BLaER1 (cell line): ENCODE results near the gene MAGEB3.

ENCODE experiments used
- H3K27ac ChIP-seq: shearing (Covaris generic); formaldehyde crosslinking; 2 replicates; pipeline ENCODE4 v1.8.1; 2022
- H3K27me3 ChIP-seq: shearing (Covaris generic); formaldehyde crosslinking; 2 replicates; pipeline ENCODE4 v1.8.1; 2022
- H3K36me3 ChIP-seq: shearing (Covaris generic); formaldehyde crosslinking; 2 replicates; pipeline ENCODE4 v1.8.1; 2022
- H3K4me1 ChIP-seq: shearing (Covaris generic); formaldehyde crosslinking; 2 replicates; pipeline ENCODE4 v1.8.1; 2022
- H3K4me2 ChIP-seq: shearing (Covaris generic); formaldehyde crosslinking; 2 replicates; pipeline ENCODE4 v1.8.1; 2022
- H3K4me3 ChIP-seq: shearing (Covaris generic); formaldehyde crosslinking; 2 replicates; pipeline ENCODE4 v1.8.1; 2022
- H3K9ac ChIP-seq: shearing (Covaris generic); formaldehyde crosslinking; 2 replicates; pipeline ENCODE4 v1.8.1; 2022
- H3K9me3 ChIP-seq: shearing (Covaris generic); formaldehyde crosslinking; 2 replicates; pipeline ENCODE4 v1.8.1; 2022
- H4K20me1 ChIP-seq: shearing (Covaris generic); formaldehyde crosslinking; 2 replicates; pipeline ENCODE4 v1.8.1; 2022
- Cebpa-rat ChIP-seq: shearing (Covaris generic); IDR thresholded peaks from 2 replicates; pipeline ENCODE4 v1.8.1; 2022

The MAGEB3 gene

DNA sequence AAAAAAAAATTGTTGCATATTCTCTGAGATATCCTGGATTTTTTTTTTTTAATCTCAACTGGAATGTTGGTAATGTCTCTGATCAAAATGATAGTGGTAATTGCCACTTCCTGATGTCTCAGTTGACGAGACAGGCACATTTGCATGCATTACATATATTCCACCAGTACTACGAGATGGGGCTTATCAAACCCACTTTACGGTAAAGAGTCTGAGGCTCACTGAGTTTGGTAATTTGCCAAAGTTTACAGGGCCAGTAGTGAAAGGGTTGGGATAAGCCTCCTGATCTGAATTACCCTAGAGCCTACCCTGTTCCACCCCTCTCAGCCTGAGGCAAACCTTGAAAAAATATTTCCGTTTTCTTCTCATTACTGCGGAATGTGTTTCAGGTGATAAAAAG, 9.8 kb upstream of the MAGEB3 start:
- Histone ChIP-seq H3K9me3 (no peaks in the 10 kb centered on the region), H3K4me3 (no peak overlapping the region), H3K4me1 (peaks cover 22% of the 10 kb centered on the region), H3K9ac (no peak overlapping the region), H4K20me1 (no peaks in the 10 kb centered on the region), H3K27ac (no peak overlapping the region), H3K4me2 (no peak overlapping the region), H3K27me3 (no peaks in the 10 kb centered on the region), H3K36me3 (no peaks in the 10 kb centered on the region)
- TF ChIP-seq Cebpa-rat: no peak

DNA sequence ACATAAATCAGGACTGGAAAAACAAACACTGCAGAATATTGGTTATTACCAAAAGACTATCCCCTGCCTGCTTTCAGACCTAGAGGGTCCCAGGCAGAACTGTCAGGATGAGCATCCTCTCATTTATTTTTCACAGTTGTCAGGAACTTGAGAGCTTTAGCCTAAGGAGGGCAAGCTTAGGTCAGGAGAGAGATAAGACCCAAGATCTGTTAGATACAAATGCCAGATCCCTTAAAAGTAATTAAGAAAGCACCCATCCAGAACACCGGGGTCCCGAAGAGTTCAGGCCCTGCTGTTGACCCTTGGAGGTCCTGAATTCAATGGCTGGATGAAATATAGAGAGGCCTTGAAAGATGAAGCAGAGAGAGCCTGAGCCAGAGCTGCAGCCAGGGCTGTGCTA, 5.9 kb upstream of the MAGEB3 start:
- H4K20me1 ChIP-seq: no peaks in the 10 kb centered on the region
- H3K4me1 ChIP-seq: peaks cover 13% of the 10 kb centered on the region
- H3K4me3 ChIP-seq: no peak overlapping the region
- no peak overlapping the region for H3K4me2 ChIP-seq
- H3K27ac ChIP-seq: no peak overlapping the region
- no peak overlapping the region for H3K9ac ChIP-seq
- H3K9me3 ChIP-seq: no peaks in the 10 kb centered on the region
- no peak for TF ChIP-seq Cebpa-rat
- H3K36me3 ChIP-seq: no peaks in the 10 kb centered on the region
- H3K27me3 ChIP-seq: no peaks in the 10 kb centered on the region

DNA sequence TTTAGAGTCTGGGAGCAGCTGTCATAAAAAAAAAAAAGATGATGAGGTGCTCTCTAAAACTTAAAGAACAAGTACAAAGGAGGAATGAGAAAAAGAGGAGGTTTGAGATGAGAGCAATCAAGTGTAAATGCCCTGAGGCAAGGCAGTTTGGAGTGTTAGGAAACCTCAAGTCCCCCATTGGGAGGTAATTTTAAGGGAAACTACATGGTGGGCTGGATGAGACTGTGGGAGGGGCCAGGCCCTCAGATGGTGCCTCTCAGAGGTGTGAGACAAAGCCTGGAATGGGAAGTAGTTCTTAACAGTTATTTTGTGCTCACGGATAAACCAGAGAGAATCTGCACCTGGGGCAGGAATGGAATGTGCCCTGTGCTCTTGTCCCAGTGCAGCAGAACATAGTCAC, 1.9 kb upstream of the MAGEB3 start:
- no peaks in the 10 kb centered on the region for H3K27me3 ChIP-seq
- peak overlapping the region; percentile 39 for H3K4me2 ChIP-seq
- TF ChIP-seq Cebpa-rat: no peak
- H3K4me3 ChIP-seq: no peak overlapping the region
- H3K9ac ChIP-seq: no peak overlapping the region
- peaks cover 13% of the 10 kb centered on the region for H3K4me1 ChIP-seq
- H3K36me3 ChIP-seq: no peaks in the 10 kb centered on the region
- no peak overlapping the region for H3K27ac ChIP-seq
- no peaks in the 10 kb centered on the region for H4K20me1 ChIP-seq
- H3K9me3 ChIP-seq: 0 out of 2 replicates have a peak, but pooled peaks cover 4% of the 10 kb centered on the region

DNA sequence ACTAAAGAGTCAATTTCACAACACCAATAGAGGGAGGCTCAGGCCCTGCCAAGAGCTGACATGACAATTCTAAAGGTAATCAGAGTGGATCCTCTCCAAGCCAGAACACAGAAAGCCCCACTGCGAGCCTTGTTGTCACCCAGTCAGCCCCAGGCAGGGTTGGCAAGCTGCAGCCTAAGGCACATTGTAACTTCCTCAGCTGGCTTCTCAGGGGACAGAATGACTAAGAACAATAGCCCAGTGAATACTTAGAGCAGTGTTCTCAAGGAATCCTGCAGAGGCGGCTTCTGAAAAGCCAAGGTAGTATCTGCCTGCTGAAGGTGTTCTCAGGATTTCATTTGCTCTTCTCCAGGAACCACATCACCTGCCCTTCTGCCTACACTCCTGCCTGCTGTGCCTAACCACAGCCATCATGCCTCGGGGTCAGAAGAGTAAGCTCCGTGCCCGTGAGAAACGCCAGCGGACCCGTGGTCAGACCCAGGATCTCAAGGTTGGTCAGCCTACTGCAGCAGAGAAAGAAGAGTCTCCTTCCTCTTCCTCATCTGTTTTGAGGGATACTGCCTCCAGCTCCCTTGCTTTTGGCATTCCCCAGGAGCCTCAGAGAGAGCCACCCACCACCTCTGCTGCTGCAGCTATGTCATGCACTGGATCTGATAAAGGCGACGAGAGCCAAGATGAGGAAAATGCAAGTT, 11.4 kb downstream of the MAGEB3 start, which contains the start of gene MAGEB4:
Gene MAGEB4 (plus strand): TSS at position 277 of the 692 bp plus-strand sequence. CDS start 136 bp downstream, at position 413.
- peaks cover 3% of the 10 kb centered on the region; the same call in 1 of the 2 replicates for H3K9me3 ChIP-seq
- no peak within 1 kb of the TSS for H3K4me3 ChIP-seq
- no peaks in the 10 kb centered on the region for H4K20me1 ChIP-seq
- no peaks in the 10 kb centered on the region for H3K36me3 ChIP-seq
- TF ChIP-seq Cebpa-rat: no peak
- no peaks in the 10 kb centered on the region for H3K4me1 ChIP-seq
- H3K27me3 ChIP-seq: no peaks in the 10 kb centered on the region
- no peak within 1 kb of the TSS for H3K27ac ChIP-seq
- H3K9ac ChIP-seq: no peak within 1 kb of the TSS
- no peak within 1 kb of the TSS for H3K4me2 ChIP-seq

DNA sequence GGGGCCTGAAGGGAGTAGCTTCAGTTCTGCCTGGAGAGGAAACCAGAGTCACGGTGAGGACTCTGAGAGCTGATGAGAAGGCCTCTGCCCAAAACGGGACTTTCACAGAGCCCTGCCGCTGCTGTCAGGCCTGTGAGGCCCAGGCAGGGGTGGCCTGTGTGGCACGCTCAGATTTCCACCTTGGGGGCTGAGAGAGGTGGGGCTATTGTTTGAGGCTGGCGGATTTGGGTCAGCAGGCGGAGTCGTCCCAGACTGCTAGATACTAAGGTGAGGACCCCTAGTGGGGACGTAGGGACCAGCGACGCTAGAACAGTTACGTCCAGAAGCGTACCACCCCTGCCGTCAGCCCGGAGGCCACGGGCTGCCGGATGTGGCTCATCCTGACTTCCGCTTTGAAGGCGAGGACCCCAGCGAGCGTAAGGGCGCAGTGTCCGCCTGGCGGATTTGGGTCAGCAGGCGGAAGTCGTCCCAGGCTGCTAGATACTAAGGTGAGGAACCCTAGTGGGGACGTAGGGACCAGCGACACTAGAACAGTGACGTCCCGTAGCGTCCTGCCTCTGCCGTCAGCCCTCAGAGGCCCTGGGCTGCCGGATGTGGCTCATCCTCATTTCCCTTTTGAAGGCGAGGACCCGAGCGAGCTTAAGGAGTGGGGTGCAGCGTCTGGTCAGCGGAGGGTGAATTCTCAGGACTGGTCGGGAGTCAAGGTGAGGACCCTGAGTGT, 16.5 kb downstream of the MAGEB3 start, which contains the start of gene MAGEB1:
Gene MAGEB1 (plus strand): TSS at position 378 of the 721 bp plus-strand sequence. CDS start 3,348 bp downstream, outside the sequence.
- Histone ChIP-seq H3K9me3 (peaks cover 11% of the 10 kb centered on the region; the same call in 1 of the 2 replicates), H3K4me3 (no peak within 1 kb of the TSS), H3K9ac (no peak within 1 kb of the TSS), H3K4me1 (no peaks in the 10 kb centered on the region), H3K4me2 (no peak within 1 kb of the TSS), H3K36me3 (no peaks in the 10 kb centered on the region), H3K27me3 (no peaks in the 10 kb centered on the region), H4K20me1 (no peaks in the 10 kb centered on the region), H3K27ac (no peak within 1 kb of the TSS)
- TF ChIP-seq Cebpa-rat: no peak

DNA sequence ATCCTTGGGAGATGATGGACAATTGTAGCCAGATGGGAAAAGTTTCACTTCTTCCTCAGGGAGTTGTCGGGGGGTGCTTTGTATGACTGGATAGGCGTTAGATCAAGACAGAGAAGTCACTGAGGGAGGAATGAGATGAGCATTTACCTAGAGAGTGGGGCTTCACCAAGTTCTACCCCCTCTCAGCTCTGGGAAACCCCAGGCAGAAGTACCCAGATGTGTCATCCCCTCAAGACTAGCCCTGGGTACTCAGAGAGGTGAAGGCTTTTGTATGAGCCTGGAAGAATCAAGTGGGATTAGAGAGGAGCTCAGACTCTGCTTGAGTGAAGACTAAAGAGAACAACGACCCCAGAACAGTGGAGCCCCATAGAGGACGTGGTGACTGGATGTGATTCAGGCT, 18.4 kb downstream of the MAGEB3 start:
- Histone ChIP-seq H4K20me1 (no peaks in the 10 kb centered on the region), H3K27me3 (no peaks in the 10 kb centered on the region), H3K27ac (no peak overlapping the region), H3K36me3 (no peaks in the 10 kb centered on the region), H3K4me1 (no peaks in the 10 kb centered on the region), H3K4me2 (no peak overlapping the region), H3K9ac (no peak overlapping the region), H3K4me3 (no peak overlapping the region), H3K9me3 (peaks cover 11% of the 10 kb centered on the region; the same call in 1 of the 2 replicates)
- no peak for TF ChIP-seq Cebpa-rat

DNA sequence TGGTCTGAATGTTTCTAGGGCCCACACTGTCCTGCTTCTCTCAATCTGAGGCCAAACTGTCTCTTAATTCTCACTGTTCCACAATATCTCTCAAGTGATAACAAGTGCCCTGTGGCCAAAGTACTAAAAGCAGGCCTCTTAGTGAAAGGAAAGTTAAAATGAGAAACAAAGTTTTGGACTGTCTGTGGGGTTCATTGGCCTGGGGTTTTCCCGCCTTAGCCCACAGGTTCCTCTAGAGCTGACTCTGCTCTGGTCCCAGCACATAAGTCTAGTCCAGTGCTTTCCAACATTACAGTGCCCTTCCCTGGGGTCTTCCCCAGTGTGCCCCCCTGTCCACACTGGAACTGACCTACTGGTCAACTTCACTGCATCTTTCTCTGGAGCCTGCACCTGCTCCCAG, 22.8 kb downstream of the MAGEB3 start:
- no peak overlapping the region for H3K9ac ChIP-seq
- H3K27me3 ChIP-seq: no peaks in the 10 kb centered on the region
- no peak overlapping the region for H3K4me3 ChIP-seq
- H3K36me3 ChIP-seq: no peaks in the 10 kb centered on the region
- no peak overlapping the region for H3K4me2 ChIP-seq
- no peak overlapping the region for H3K27ac ChIP-seq
- no peaks in the 10 kb centered on the region for H3K4me1 ChIP-seq
- no peaks in the 10 kb centered on the region for H4K20me1 ChIP-seq
- no peak for TF ChIP-seq Cebpa-rat
- peaks cover 7% of the 10 kb centered on the region; the same call in 1 of the 2 replicates for H3K9me3 ChIP-seq

DNA sequence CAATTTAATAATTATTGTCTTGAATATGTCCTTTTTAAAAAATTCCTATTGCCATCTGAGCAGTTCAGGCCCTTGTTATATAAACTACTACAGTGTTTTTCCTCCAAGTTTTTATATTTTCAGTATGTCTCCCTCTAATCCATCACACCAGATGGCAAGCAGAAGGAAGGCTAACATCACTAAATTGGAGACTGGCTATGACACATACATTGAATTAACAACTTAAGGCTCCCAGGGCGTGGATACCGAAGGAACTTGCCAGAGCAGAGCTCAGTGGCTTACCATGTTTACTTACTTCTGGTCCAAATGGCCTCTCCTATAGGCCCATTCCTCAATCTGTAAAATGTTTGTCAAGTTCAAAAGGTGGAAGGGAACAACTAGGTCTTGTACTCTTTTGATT, 29.5 kb downstream of the MAGEB3 start:
- H3K4me3 ChIP-seq: no peak overlapping the region
- no peak overlapping the region for H3K27ac ChIP-seq
- H3K9ac ChIP-seq: no peak overlapping the region
- H3K4me2 ChIP-seq: no peak overlapping the region
- H3K27me3 ChIP-seq: no peaks in the 10 kb centered on the region
- TF ChIP-seq Cebpa-rat: no peak
- H3K9me3 ChIP-seq: peaks cover 7% of the 10 kb centered on the region; the same call in 1 of the 2 replicates
- H4K20me1 ChIP-seq: no peaks in the 10 kb centered on the region
- no peaks in the 10 kb centered on the region for H3K36me3 ChIP-seq
- H3K4me1 ChIP-seq: no peaks in the 10 kb centered on the region

DNA sequence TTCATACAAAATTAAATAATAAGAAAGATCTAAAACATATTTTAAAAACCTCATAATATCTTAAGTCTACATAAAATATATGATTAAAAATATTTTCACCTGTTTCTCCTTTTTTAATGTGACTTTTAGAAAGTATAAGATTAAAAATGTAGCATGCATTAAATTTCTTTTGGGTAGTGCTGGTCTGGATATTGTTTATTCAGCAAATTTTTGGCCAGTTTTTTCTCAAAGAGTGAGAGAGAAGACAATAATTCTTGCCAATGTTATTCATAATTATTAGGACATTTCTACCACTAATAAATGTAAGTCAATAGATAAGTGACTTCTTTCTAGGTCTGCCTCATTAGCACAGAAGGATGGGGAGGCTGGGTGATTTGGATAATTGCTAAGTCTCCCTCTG, 30.6 kb downstream of the MAGEB3 start:
- H3K27ac ChIP-seq: no peak overlapping the region
- TF ChIP-seq Cebpa-rat: no peak

DNA sequence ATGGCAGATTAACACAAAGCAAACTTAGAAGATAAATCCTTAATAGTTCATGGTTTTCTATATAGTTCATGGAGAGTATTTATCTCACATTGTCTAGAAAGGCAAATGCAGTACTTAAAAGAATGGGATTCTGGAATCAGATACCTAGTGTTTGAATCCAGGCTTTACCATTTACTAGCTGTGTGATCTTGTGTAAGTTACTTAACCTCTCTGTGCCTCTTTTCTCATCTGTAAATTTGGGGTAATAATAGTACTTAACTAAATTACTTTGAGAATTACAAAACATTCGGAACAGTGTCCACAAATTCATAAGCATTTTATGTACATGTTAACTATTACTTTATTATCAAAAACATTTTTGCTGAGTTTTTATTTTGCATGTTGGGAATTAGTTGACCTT, 32.3 kb downstream of the MAGEB3 start:
- no peaks in the 10 kb centered on the region for H4K20me1 ChIP-seq
- H3K27ac ChIP-seq: no peak overlapping the region
- no peaks in the 10 kb centered on the region for H3K36me3 ChIP-seq
- H3K27me3 ChIP-seq: no peaks in the 10 kb centered on the region
- no peaks in the 10 kb centered on the region for H3K4me1 ChIP-seq
- no peaks in the 10 kb centered on the region for H3K9me3 ChIP-seq
- no peak overlapping the region for H3K4me3 ChIP-seq
- no peak overlapping the region for H3K4me2 ChIP-seq
- no peak for TF ChIP-seq Cebpa-rat
- H3K9ac ChIP-seq: no peak overlapping the region

More for the DNA sequence above, 30.6 kb downstream of the MAGEB3 start:
- no peaks in the 10 kb centered on the region for H3K4me1 ChIP-seq
- H3K4me2 ChIP-seq: no peak overlapping the region
- H3K9ac ChIP-seq: no peak overlapping the region
- no peaks in the 10 kb centered on the region for H3K36me3 ChIP-seq
- no peaks in the 10 kb centered on the region for H4K20me1 ChIP-seq
- no peak overlapping the region for H3K4me3 ChIP-seq
- H3K9me3 ChIP-seq: peaks cover 4% of the 10 kb centered on the region; the same call in 1 of the 2 replicates
- H3K27me3 ChIP-seq: no peaks in the 10 kb centered on the region
